GM12892 (cell line): ENCODE results near the gene ADM5.

ENCODE experiments used
- POLR2A ChIP-seq: IDR thresholded peaks from 2 replicates; pipeline ENCODE4 v1.6.1; 2011; ENCODE audit warnings: low read depth, low read length, control low read depth
- TAF1 ChIP-seq: IDR thresholded peaks from 2 replicates; pipeline ENCODE4 v1.6.1; 2011; ENCODE audit warnings: low read depth, mild to moderate bottlenecking, control low read depth, low read length, borderline replicate concordance

GRCh38 chr19:49700563-49700962 lies 11.2 kb downstream of the ADM5 start:
- TF ChIP-seq POLR2A (no peak), TAF1 (no peak)
